PFSK-1 (cell line): ENCODE data around the gene RANBP1.

ENCODE experiments used
- REST ChIP-seq, 2 experiments: IDR thresholded peaks; 2 replicates each; pipeline versions ENCODE4 v1.6.1 to v1.8.0; 2011 to 2012; ENCODE audit warnings: low read depth in 2 of 2, low read length in 2 of 2, control low read depth in 1 of 2, inconsistent platforms in 1 of 2, mild to moderate bottlenecking in 1 of 2, moderate library complexity in 1 of 2; ENCODE audit not compliant: insufficient read depth in 1 of 2
- SIN3A ChIP-seq: IDR thresholded peaks from 2 replicates; pipeline ENCODE4 v1.6.1; 2012; ENCODE audit warnings: mild to moderate bottlenecking, low read length, moderate library complexity, borderline replicate concordance; ENCODE audit not compliant: insufficient read depth

- TF ChIP-seq REST (IDR thresholded peaks at IDR 0.05; ENCODE audit: insufficient read depth in 1 of 2, low read depth in 2 of 2, low read length in 2 of 2) (no peak), SIN3A (no peak)
Observed at GRCh38 chr22:20127869-20128618, 12.1 kb downstream of the RANBP1 start.
